ENCODE results near the gene CMKLR1. TPM values are rescaled to one million over a fixed set of nuclear protein-coding genes. Genes with fewer than 3 reads are reported as not detected.
A peak's percentile ranks its signal among the peaks of the same experiment; 100 is the strongest.

The CMKLR1 gene
- total and polyA plus RNA-seq, 9 of the 15 experiments (the other 6 are each of a cell fraction or from before 2014, with no cell fraction given) = 0.11 to 1.4 (median 0.20) TPM

GRCh38 chr12:108345716-108346633, 6.9 kb upstream of the CMKLR1 start:
- no peaks in the 10 kb centered on the region for H3K36me3 ChIP-seq (ENCODE audit: control insufficient read depth, insufficient read depth, low read length)
- no peak overlapping the region for H3K27ac ChIP-seq (ENCODE audit: extremely low read depth, low read depth, low read length)
- no peak overlapping the region for H3K4me2 ChIP-seq (ENCODE audit: insufficient read depth, low read length)
- ChIA-PET POLR2A (interaction anchor here (0.5 to 1.3 kb wide), 3 partner anchors 121 to 443 kb away, joined by 3 to 4 read pairs (median 3); no protein-coding TSS in a partner anchor), CTCF (ENCODE audit: low intra/inter-chr PET ratio) (no interaction called here)
- no peaks in the 10 kb centered on the region for H4K20me1 ChIP-seq (replicated peaks; ENCODE audit: control insufficient read depth, insufficient read depth, low read length)
- WGBS (ENCODE audit: insufficient coverage, low coverage, missing lambda C conversion rate) = 32% methylated on average over 8 of the region's 8 CpGs
- no TSS peak for BruUV-seq (replicated peaks)
- intact Hi-C loops (cut with micrococcal nuclease) = no loop called here
- TF ChIP-seq BRF2 (IDR thresholded peaks at IDR 0.05; ENCODE audit: borderline replicate concordance, insufficient read depth, insufficient read length) (no peak), PRDM10 (IDR thresholded peaks at IDR 0.05; ENCODE audit: partially characterized antibody) (peak; percentile 22)
- H3K9ac ChIP-seq (ENCODE audit: insufficient read depth in 1 of 2, low read depth in 2 of 2, low read length in 2 of 2) = no peak overlapping the region
- H2AFZ ChIP-seq (ENCODE audit: low read depth, low read length) = 0 out of 2 replicates have a peak overlapping the region, but pooled peaks have one; percentile 4
- peaks cover 0 to 5% of the 10 kb centered on the region in 2 experiments; a peak in 2 of 5 replicates for H3K4me1 ChIP-seq (replicated peaks in 1 of 2; ENCODE audit: control insufficient read depth in 2 of 2, insufficient read depth in 2 of 2, low read length in 2 of 2)
- in situ Hi-C loops (cut with MboI) = no loop called here
- no peaks in the 10 kb centered on the region for H3K79me2 ChIP-seq (ENCODE audit: control insufficient read depth, insufficient read depth, low read length)
- no peak for ATAC-seq
- no peak for DNase-seq (ENCODE audit: extremely low read depth in 1 of 4, low spot score in 3 of 4)
- H3K9me1 ChIP-seq (ENCODE audit: control insufficient read depth, insufficient read depth, low read length) = no peaks in the 10 kb centered on the region
- no peaks in the 10 kb centered on the region for H3K9me3 ChIP-seq (replicated peaks; ENCODE audit: control insufficient read depth, insufficient read depth, low read depth, low read length)
- no peaks in the 10 kb centered on the region for H3K27me3 ChIP-seq (ENCODE audit: control insufficient read depth in 2 of 2, insufficient read depth in 2 of 2, low read length in 2 of 2)
- H3K4me3 ChIP-seq = no peak overlapping the region
- no peak for FAIRE-seq

All from K562 (cell line).